IPS-20b (cell line): ENCODE data around the gene CLDN11.

Experiments
- H3K27ac ChIP-seq: one replicate; pipeline ENCODE4 v1.5.1; 2013; ENCODE audit warnings: low read length
- H3K27me3 ChIP-seq: 2 replicates; pipeline ENCODE4 v1.6.1; 2013; ENCODE audit warnings: mild to moderate bottlenecking, low read length, inconsistent platforms; ENCODE audit not compliant: insufficient read depth
- H3K36me3 ChIP-seq: 2 replicates; pipeline ENCODE4 v1.6.1; 2013; ENCODE audit warnings: low read depth, mild to moderate bottlenecking, inconsistent platforms, low read length, moderate library complexity; ENCODE audit not compliant: insufficient read depth
- H3K4me1 ChIP-seq: 2 replicates; pipeline ENCODE4 v1.6.1; 2013; ENCODE audit warnings: mild to moderate bottlenecking, control low read depth, inconsistent platforms, low read length, moderate library complexity; ENCODE audit not compliant: insufficient read depth
- H3K4me3 ChIP-seq: 2 replicates; pipeline ENCODE4 v1.5.1; 2013; ENCODE audit warnings: mild to moderate bottlenecking, low read length, inconsistent platforms
- H3K9ac ChIP-seq: 2 replicates; pipeline ENCODE4 v1.6.1; 2013; ENCODE audit warnings: low read depth, mild to moderate bottlenecking, inconsistent platforms, low read length, moderate library complexity
- H3K9me3 ChIP-seq: 2 replicates; pipeline ENCODE4 v1.6.1; 2013; ENCODE audit warnings: mild to moderate bottlenecking, low read depth, low read length, inconsistent platforms; ENCODE audit not compliant: insufficient read depth

Gene CLDN11

GRCh38 chr3:170429050-170429449 lies 10.4 kb downstream of the CLDN11 start:
- Histone ChIP-seq H3K27ac (no peak overlapping the region), H3K27me3 (no peaks in the 10 kb centered on the region), H3K4me1 (peaks cover 13% of the 10 kb centered on the region; the same call in 1 of the 2 replicates), H3K9ac (no peak overlapping the region), H3K4me3 (no peak overlapping the region), H3K9me3 (no peaks in the 10 kb centered on the region), H3K36me3 (no peaks in the 10 kb centered on the region)

GRCh38 chr3:170431054-170431453 lies 12.4 kb downstream of the CLDN11 start:
- Histone ChIP-seq H3K27ac (no peak overlapping the region), H3K9ac (no peak overlapping the region), H3K27me3 (no peaks in the 10 kb centered on the region), H3K36me3 (no peaks in the 10 kb centered on the region), H3K4me3 (no peak overlapping the region), H3K4me1 (peaks cover 6% of the 10 kb centered on the region; the same call in 1 of the 2 replicates), H3K9me3 (no peaks in the 10 kb centered on the region)

- H3K4me3 ChIP-seq: no peak overlapping the region
- H3K36me3 ChIP-seq: no peaks in the 10 kb centered on the region
- H3K9me3 ChIP-seq: no peaks in the 10 kb centered on the region
- no peak overlapping the region for H3K9ac ChIP-seq
- H3K4me1 ChIP-seq: peaks cover 3% of the 10 kb centered on the region; the same call in 1 of the 2 replicates
- no peak overlapping the region for H3K27ac ChIP-seq
- no peaks in the 10 kb centered on the region for H3K27me3 ChIP-seq
These were observed 13.7 kb downstream of the CLDN11 start for GRCh38 chr3:170432416-170432815.

DNA sequence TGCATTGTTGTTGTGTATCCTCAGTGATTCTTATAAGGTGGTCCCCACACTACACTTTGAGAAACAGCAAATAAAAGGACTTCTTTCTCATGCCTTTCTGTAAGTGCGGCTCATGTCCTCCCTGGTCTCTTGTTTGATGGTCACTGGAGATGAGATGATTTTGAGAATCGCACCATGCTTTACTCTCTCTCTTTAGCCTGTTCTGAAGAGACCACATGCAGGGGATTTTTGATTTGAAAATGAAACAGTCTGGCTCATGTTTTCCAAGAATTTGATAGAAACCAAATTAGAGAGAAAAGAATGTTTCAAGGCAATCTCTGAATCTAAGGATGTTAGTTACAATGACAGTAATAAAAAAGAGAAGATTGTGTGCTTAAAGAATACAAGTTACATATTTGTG lies 18.0 kb downstream of the CLDN11 start:
- Histone ChIP-seq H3K27ac (no peak overlapping the region), H3K4me3 (no peak overlapping the region), H3K4me1 (no peaks in the 10 kb centered on the region), H3K36me3 (no peaks in the 10 kb centered on the region), H3K9me3 (no peaks in the 10 kb centered on the region), H3K9ac (no peak overlapping the region), H3K27me3 (no peaks in the 10 kb centered on the region)

DNA sequence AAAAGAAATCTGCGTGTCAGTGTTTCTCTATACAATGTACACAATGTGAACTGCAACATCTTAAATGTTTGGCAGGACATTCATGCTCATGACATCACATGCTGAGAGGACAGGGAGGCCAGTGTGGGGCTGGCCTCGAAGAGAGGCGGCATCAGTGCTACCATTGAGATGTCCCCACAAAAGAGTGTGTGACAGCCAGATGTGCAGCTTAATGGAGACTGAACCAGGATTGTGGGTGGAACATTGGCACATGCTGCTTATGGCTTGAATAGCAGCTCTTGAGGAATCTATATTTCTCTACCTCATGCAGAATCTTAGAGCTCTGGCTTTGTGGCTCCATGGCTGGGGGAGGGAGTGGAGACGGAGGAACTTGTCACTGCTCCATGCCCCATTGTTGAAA lies 18.5 kb downstream of the CLDN11 start:
- H3K9ac ChIP-seq: no peak overlapping the region
- H3K27ac ChIP-seq: no peak overlapping the region
- H3K4me1 ChIP-seq: no peaks in the 10 kb centered on the region
- H3K27me3 ChIP-seq: no peaks in the 10 kb centered on the region
- H3K36me3 ChIP-seq: no peaks in the 10 kb centered on the region
- no peak overlapping the region for H3K4me3 ChIP-seq
- no peaks in the 10 kb centered on the region for H3K9me3 ChIP-seq

- Histone ChIP-seq H3K4me1 (no peaks in the 10 kb centered on the region), H3K27me3 (no peaks in the 10 kb centered on the region), H3K27ac (no peak overlapping the region), H3K9ac (no peak overlapping the region), H3K9me3 (no peaks in the 10 kb centered on the region), H3K4me3 (no peak overlapping the region), H3K36me3 (no peaks in the 10 kb centered on the region)
These were observed 19.2 kb downstream of the CLDN11 start for GRCh38 chr3:170437696-170438407.

DNA sequence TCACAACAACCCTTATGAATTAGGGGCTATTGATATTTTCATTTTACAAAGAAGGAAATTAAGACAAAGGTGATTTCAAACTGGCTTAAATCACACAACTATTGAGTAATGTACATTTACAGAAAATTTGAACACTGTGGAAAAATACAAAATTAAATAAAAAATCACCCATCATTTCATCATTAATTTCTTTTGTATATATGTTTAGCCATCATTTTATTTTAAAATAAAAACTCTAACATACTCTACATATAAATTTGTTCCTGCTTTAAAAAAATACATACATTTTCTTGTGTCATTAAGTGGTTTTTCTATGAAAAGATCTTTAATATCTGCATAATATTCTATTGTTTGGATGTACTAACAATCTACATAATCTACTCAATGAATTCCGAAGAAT lies 20.2 kb downstream of the CLDN11 start:
- Histone ChIP-seq H3K36me3 (no peaks in the 10 kb centered on the region), H3K27me3 (no peaks in the 10 kb centered on the region), H3K4me1 (no peaks in the 10 kb centered on the region), H3K9me3 (no peaks in the 10 kb centered on the region), H3K27ac (no peak overlapping the region), H3K4me3 (no peak overlapping the region), H3K9ac (no peak overlapping the region)

DNA sequence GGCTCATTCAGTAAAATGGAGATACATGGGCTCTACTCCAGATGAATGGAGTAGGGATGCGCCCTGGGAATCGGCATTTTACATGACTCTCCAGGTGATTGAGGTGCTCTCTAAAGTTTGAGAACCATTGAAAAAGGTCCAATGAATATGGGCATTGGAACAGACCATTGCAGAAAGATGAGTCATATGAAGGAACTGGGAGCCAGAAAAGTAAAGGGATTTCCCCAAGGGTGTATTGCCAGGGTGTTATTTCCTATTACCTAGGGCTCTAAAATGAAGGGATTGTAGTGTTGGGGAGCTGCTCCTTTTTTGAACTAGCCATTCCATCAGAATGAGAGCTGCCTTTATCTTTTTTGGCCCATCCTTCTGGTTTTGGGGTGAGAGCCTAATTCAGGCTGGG lies 21.7 kb downstream of the CLDN11 start:
- Histone ChIP-seq H3K9me3 (no peaks in the 10 kb centered on the region), H3K9ac (no peak overlapping the region), H3K36me3 (no peaks in the 10 kb centered on the region), H3K4me1 (no peaks in the 10 kb centered on the region), H3K4me3 (no peak overlapping the region), H3K27ac (no peak overlapping the region), H3K27me3 (no peaks in the 10 kb centered on the region)

- no peaks in the 10 kb centered on the region for H3K36me3 ChIP-seq
- no peak overlapping the region for H3K9ac ChIP-seq
- H3K27ac ChIP-seq: no peak overlapping the region
- H3K27me3 ChIP-seq: no peaks in the 10 kb centered on the region
- H3K4me1 ChIP-seq: no peaks in the 10 kb centered on the region
- no peaks in the 10 kb centered on the region for H3K9me3 ChIP-seq
- no peak overlapping the region for H3K4me3 ChIP-seq
These were observed 22.7 kb downstream of the CLDN11 start for GRCh38 chr3:170441412-170441811.

- no peak overlapping the region for H3K4me3 ChIP-seq
- no peaks in the 10 kb centered on the region for H3K9me3 ChIP-seq
- H3K36me3 ChIP-seq: no peaks in the 10 kb centered on the region
- no peaks in the 10 kb centered on the region for H3K27me3 ChIP-seq
- no peaks in the 10 kb centered on the region for H3K4me1 ChIP-seq
- H3K9ac ChIP-seq: no peak overlapping the region
- H3K27ac ChIP-seq: no peak overlapping the region
These were observed 24.3 kb downstream of the CLDN11 start for GRCh38 chr3:170442947-170443346.

DNA sequence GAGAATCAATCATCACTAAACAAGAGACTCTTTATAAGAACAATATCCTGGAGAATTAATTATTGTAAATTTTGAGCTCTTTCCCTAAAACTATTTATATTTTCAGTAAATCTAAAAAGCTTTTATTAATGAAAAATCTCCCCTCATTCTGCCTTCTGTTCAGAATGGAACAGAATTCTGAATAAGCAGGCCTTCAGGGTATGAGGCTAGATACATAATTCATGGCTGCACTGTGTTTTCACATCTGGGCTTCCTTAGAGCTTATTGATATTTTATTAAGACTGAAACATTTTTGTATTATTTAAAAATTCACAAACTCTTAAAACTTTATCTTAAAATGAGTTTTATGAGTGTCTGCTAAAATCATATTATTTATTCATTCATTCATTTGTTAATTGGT lies 24.8 kb downstream of the CLDN11 start:
- Histone ChIP-seq H3K9ac (no peak overlapping the region), H3K4me1 (no peaks in the 10 kb centered on the region), H3K27ac (no peak overlapping the region), H3K36me3 (no peaks in the 10 kb centered on the region), H3K27me3 (no peaks in the 10 kb centered on the region), H3K9me3 (no peaks in the 10 kb centered on the region), H3K4me3 (no peak overlapping the region)

DNA sequence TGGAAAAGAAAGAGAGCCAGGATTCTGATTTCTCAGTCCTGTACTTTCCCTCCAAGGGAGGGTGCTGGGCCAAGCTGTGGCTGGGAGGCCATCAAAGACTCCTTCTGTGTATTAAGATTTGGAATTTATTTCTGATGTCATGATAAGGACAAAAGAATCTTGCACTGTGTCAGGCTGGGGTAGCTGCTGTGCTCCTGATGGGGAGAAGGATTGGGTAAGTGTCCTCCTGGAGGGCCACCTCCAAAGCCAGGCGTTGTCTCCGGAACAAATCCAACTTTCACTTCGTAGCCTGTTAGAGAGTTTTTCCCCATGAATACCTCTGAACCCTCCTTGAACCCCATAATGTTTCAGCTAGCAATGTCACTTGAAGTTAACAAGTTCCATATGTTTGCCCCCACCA lies 29.9 kb downstream of the CLDN11 start:
- Histone ChIP-seq H3K36me3 (no peaks in the 10 kb centered on the region), H3K4me1 (no peaks in the 10 kb centered on the region; the same call in 1 of the 2 replicates), H3K27me3 (no peaks in the 10 kb centered on the region), H3K4me3 (no peak overlapping the region), H3K27ac (no peak overlapping the region), H3K9ac (no peak overlapping the region), H3K9me3 (no peaks in the 10 kb centered on the region)
